CMK (cell line): ENCODE measurements around the gene PLD5.
"Not testable (repeated sequence)": the region's sequence is repeated elsewhere in the genome, so short reads cannot be mapped to it uniquely, and the experiment has no call there.

Source experiments
- DNase-seq: peaks from one replicate; pipeline ENCODE4 v3.0.0-alpha.2; 2010; ENCODE audit warnings: low read depth

PLD5 gene

DNA sequence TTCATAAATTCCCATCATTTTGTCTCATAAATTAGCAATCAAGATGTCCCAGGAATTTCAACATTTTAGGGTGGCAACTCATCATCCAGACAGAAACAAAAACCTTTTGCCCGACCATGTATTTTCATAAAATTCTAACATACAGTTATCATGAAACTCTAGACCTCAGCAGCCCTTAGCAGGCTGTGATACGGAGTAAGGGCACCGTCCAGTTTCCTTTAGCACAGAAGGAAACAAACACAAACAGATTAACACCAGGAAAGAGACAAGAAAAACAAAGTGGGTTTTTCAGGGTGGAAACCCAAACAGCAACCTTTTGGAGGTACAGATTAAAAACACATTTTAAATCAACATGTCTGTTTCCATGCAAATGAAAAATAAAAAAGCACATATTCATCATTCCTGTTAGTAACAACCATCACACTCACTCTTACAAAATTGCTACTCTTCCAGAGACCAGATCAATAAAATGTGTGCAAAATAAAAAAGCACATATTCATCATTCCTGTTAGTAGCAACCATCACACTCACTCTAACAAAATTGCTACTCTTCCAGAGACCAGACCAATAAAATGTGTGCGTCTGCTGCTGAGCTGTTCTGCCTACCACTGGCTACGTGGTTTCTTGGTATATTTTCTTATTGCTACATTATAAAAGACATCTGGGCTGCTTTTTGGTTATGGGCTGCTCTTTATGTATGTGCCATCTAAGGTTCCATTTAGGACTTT is 241.6 kb downstream of the PLD5 start:
- DNase-seq, result not testable (repeated sequence)

DNA sequence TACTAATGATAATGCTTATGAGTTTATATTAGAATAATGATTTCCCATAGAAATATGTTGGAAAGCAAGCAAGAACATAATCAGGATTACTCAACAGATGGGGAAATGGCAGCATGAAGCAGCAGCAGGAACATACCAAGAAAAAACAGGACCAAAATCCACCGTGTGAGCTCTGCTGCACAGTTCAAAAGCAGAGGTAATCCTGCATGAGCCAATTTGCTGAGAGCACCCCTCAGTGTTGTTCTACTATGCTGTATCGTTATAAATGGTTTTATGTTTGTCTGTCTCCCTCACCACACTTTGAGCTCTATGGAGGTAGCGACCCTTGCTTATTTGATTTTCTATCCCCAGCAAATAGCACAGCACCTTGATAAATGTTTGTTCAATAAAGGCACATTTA is 246.1 kb downstream of the PLD5 start:
- DNase-seq, result not testable (repeated sequence)

DNA sequence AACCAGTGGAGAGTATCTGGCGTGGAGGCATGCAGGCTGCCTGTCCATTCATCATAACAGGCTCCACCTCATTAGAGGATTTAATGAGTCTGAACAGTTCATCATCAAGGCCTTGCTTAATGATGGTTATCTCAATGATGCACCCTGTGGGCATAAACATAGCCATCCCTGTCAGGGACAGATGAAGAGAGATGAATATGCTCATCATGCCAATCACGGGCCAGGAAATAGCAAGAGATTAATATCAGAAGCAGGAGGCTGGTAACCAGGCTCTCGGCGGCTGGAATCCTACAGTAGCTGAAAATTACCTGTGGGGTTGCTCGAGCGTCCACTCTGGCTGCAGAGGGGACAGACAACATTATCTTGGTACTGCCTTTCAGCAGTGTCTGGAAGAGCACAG is 247.7 kb downstream of the PLD5 start:
- DNase-seq, result not testable (repeated sequence)

GRCh38 chr1:242267004-242267403 is 257.5 kb downstream of the PLD5 start:
- not testable (repeated sequence) for DNase-seq

GRCh38 chr1:242264419-242264818 is 260.1 kb downstream of the PLD5 start:
- DNase-seq, result not testable (repeated sequence)

- no peak for DNase-seq
Observed at GRCh38 chr1:242245255-242245654, 279.2 kb downstream of the PLD5 start.

GRCh38 chr1:242243472-242243871 is 281.0 kb downstream of the PLD5 start:
- DNase-seq, result no peak

- DNase-seq, result no peak
Observed at GRCh38 chr1:242242983-242243382, 281.5 kb downstream of the PLD5 start.

DNA sequence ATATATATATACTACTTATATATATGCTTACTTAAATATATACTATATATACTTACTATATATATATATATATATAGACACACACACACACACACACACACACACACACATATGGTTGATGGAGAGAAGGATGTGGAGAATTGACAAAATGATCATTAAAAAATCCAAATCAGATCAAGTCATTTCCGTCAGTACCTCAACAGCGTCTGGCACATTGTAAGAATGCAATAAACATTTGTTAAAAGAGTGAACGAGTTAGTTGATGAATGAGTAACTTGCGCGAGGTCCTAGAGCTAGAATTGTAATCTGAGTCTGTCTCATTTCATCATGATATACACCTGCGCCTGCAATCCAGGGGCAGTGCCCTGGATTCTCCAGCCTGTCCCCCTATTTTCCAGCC is 282.6 kb downstream of the PLD5 start:
- no peak for DNase-seq

DNA sequence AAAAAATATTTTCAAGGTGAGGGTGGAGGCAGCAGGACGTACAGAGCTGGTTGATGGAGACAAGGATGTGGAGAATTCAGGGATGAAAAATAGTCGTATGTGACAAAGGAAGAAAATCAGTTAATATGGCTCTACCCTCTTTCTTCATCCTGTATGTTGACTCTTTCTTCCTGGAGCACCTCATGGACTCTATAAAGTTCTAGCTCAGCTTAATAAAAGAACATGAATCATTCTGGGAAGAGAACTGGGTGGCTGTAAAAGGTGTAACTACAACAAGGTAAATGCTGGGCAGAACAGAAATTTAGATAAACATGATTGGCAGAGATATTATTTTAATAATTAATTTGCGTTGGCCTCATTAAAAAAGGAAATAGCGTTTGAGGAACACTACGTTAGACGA is 283.8 kb downstream of the PLD5 start:
- DNase-seq, result no peak

DNA sequence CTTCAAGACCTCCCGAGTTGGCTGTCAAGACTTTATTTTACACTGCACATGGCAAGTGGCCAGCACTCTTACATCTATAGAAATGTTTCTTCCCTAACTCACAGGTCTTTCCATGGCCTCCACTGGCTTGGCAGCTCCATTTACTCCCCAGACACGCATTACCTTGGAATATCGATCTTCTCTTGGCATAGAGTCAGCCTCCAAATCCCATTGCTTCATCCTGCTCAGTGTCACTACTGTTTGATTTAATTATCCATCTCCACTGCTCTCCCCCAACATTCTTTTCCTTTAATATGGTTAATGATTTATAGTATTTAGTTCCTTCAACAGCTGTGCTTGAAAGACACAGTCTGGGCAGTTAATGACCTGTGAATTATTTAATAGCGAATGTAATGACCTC is 284.4 kb downstream of the PLD5 start:
- DNase-seq, result no peak

- DNase-seq, result no peak
Observed at GRCh38 chr1:242239398-242239797, 285.1 kb downstream of the PLD5 start.

DNA sequence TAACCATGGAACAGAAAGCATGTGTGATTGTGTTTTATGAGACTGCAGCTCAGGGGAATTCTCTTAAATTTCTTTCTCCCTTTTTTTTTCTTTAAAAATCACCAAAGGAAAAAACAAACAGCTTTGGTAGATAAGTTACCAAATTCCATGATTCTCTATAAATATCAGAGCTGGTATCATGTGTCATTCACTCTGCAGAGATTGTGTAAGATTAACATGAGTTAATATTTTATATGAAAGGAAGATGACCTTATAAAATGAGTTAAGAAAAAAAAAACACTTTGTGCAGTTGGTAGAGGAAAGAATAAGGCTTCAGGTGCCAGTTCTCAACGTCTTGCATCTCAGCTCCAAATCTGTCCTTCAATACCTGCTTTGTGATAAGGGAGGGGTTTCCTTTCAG is 287.4 kb downstream of the PLD5 start:
- DNase-seq, result no peak

GRCh38 chr1:242228991-242229390 is 295.5 kb downstream of the PLD5 start:
- no peak for DNase-seq

DNA sequence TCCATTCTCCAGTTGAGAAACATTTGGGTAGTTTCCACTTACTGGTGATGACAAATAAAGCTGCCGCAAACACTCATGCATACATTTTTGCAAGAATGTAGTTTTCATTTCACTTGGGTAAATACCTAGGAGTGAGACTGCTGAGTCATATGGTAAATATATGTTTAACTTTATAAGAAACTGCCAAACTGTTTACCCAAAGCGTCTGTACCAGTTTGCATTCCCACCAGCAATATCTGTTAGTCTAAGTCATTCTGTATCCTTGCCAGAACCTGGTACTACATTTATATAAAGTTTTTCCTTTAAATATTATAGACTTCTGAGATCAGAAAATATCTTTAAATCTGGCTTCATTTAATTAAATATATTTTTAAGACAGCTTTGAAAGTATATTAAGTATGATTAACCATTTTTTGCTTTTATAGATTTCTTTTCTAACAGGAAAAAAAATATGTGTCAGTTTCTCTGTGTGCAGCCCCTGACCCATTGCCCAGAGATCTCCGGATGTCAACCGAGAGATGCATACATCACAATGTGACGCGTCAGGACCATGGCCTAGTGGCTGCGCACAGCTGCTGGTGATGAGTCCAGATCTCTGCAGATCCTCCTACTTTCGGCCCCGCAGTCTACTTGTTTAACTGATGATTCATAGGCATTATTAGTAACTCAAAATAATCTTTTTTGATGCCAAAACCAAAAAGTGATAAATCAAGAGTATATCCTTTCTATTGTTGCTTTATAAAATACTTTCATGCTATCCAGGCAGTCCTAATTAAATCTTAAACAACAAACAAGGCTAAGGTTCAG is 298.5 kb downstream of the PLD5 start:
- no peak for DNase-seq

- DNase-seq, result not testable (repeated sequence)
Observed at GRCh38 chr1:242224878-242225766, 299.4 kb downstream of the PLD5 start.

GRCh38 chr1:242224461-242224860 is 300.0 kb downstream of the PLD5 start:
- no peak for DNase-seq

DNA sequence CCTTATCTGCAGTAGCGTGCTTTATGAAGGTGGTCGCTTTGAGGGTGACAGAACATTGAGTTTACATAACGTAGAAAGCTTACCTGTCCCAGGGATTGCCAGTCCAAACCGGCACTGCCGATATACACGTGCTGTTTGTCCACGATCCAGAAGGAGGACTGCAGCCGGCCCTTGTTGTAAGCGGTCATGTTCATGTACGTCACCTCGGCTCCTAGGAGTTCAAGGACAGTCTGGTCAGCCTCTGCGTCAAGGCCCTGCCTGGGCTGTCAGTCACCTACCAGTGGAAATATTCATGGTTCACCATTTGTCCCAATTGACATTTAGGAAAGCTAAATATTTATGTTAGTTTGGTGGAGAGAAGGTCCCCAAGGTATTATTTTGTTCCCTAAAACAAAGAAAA is 304.6 kb downstream of the PLD5 start:
- no peak for DNase-seq

DNA sequence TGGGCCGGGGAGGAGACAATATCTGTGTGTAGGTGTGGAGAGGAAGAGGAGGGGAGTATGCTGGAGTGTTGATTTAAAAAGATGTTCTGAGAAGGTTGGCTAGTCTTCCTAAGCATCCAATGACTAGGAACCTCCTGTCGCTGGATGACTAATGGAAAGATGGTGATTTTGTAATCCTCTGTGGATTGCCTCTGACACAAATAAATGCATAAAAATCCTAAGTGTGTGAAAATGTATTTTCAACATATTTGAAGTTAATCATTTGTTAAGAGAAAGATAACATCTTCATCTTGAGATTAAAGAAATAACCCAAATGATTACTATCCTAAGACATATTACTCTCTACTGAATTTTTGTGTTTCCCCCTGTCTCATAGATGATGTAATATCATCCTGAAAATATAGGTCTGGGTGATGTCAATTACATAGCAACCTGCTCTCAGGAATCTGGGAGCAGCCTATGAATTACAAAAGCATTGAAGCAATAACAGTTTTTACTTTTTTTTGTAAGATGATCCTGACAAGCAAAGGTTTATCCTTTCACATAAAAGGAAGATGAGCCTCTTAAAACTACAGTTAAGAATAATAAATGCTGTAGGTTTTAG is 305.1 kb downstream of the PLD5 start:
- DNase-seq, result no peak

DNA sequence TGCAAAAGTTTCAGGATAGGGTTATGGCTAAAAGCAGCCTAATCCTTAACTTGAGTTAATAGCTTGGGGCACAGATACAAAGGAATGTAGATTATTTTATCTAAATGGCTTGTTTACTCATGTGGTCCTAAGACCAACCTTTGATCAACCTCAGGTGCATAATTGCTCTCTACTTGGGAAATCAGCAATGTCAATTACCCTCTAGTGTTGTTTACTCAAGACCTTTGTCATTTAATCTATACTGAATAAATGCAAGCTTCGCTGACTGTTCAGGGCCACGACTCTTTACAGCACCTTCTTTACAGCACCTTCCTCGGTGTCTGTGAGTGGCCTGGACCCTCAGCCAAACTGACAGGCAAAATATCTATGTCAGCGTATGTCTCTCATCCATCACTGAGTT is 308.1 kb downstream of the PLD5 start:
- no peak for DNase-seq

DNA sequence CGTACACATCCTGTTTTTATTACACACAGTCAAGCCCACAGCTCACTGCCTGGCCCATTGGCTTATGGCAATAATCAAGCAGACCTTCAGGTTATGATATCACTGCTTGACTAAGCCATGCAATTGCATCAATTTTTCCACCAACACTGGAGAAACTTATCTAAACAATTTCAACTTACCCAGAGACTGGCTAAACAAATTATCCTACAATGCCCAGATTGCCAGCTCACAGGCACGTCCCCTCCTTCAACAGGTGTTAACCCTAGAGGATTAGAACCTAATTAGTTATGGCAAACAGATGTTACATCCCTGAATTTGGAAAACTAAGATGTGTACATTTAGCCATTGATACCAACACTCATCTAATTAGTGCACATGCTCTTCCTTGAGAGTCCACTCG is 310.0 kb downstream of the PLD5 start:
- DNase-seq, result not testable (repeated sequence)

DNA sequence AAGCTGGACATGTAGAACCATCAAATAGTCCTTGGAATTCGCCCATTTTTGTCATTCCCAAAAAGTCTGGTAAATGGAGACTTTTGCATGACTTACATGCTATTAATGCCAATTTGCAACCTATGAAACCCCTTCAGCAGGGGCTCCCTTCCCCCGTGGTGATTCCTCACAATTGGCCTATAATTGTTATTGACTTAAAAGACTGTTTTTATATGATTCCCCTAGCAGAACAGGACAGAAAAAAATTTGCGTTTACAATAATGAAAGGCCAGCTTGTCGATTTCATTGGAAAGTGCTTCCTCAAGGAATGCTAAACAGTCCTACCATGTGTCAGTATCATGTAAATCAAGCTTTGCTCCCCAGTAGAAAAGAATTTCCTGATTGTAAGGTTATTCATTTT is 311.5 kb downstream of the PLD5 start:
- not testable (repeated sequence) for DNase-seq
